SK-N-SH treated with all-trans-retinoic acid at 6 μM for 48 hours (cell line): ENCODE data around the gene LCE2C.

Source experiments
- ARNTL ChIP-seq: fragments of 450-650 bp; formaldehyde crosslinking; IDR thresholded peaks from 2 replicates; pipeline ENCODE4 v1.5.0; 2020; ENCODE audit warnings: low read depth, mild to moderate bottlenecking, moderate library complexity, borderline replicate concordance
- CSDC2 ChIP-seq: fragments of 250-450 bp; sonication (Bioruptor Pico); IDR thresholded peaks from 2 replicates; pipeline ENCODE4 v1.5.0; 2020; ENCODE audit warnings: mild to moderate bottlenecking, moderate library complexity
- CSRNP3 ChIP-seq: fragments of 250-450 bp; sonication (Bioruptor Pico); IDR thresholded peaks from 2 replicates; pipeline ENCODE4 v1.5.1; 2021; ENCODE audit warnings: mild to moderate bottlenecking, moderate library complexity
- ISL1 ChIP-seq: fragments of 250-450 bp; sonication (Bioruptor Pico); IDR thresholded peaks from 2 replicates; pipeline ENCODE4 v2.1.2; 2022; ENCODE audit warnings: mild to moderate bottlenecking, moderate library complexity
- ZFP3 ChIP-seq: fragments of 250-450 bp; sonication (Bioruptor Pico); IDR thresholded peaks from 2 replicates; pipeline ENCODE4 v1.5.0; 2020; ENCODE audit warnings: mild to moderate bottlenecking, moderate library complexity
- ZFP30 ChIP-seq: fragments of 450-650 bp; formaldehyde crosslinking; IDR thresholded peaks from 2 replicates; pipeline ENCODE4 v1.5.0; 2022; ENCODE audit warnings: mild to moderate bottlenecking, moderate library complexity
- ZNF70 ChIP-seq: fragments of 450-650 bp; formaldehyde crosslinking; IDR thresholded peaks from 2 replicates; pipeline ENCODE4 v1.5.0; 2020; ENCODE audit warnings: mild to moderate bottlenecking, moderate library complexity
- TF ChIP-seq, protein P1 (sequence below): fragments of 250-450 bp; sonication (Bioruptor Pico); IDR thresholded peaks from 2 replicates; pipeline ENCODE4 v1.8.0; 2020; ENCODE audit warnings: mild to moderate bottlenecking, moderate library complexity, borderline replicate concordance

GRCh38 chr1:152626744-152627143, 48.3 kb upstream of the LCE2C start:
- TF ChIP-seq CSRNP3 (CRISPR knock-in tag) (no peak), ISL1 (no peak), ZFP30 (CRISPR knock-in tag) (no peak), ZFP3 (CRISPR knock-in tag) (no peak), ZNF70 (no peak), ARNTL (CRISPR knock-in tag) (no peak), CSDC2 (CRISPR knock-in tag) (no peak)
- TF ChIP-seq, protein P1, sequence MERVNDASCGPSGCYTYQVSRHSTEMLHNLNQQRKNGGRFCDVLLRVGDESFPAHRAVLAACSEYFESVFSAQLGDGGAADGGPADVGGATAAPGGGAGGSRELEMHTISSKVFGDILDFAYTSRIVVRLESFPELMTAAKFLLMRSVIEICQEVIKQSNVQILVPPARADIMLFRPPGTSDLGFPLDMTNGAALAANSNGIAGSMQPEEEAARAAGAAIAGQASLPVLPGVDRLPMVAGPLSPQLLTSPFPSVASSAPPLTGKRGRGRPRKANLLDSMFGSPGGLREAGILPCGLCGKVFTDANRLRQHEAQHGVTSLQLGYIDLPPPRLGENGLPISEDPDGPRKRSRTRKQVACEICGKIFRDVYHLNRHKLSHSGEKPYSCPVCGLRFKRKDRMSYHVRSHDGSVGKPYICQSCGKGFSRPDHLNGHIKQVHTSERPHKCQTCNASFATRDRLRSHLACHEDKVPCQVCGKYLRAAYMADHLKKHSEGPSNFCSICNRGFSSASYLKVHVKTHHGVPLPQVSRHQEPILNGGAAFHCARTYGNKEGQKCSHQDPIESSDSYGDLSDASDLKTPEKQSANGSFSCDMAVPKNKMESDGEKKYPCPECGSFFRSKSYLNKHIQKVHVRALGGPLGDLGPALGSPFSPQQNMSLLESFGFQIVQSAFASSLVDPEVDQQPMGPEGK (CRISPR knock-in tag): no peak
